T-helper 2 cell treated with Interferon-gamma antibody and Interleukin-4, amounts not matched to agents 5 μg/mL and 100 μg/mL, for 36 hours (primary cell): ENCODE results near the gene ELK1.
A peak's percentile ranks its signal among the peaks of the same experiment; 100 is the strongest.

Experiments used
- DNase-seq: peaks from one replicate; pipeline ENCODE4 v3.0.0; 2021; ENCODE audit warnings: low spot score
- H3K27ac Mint-ChIP-seq: one replicate; pipeline ENCODE4 v1.8.0; 2021; ENCODE audit warnings: mild to moderate bottlenecking, mixed read lengths
- H3K27me3 Mint-ChIP-seq: one replicate; pipeline ENCODE4 v1.8.0; 2021; ENCODE audit warnings: low read depth, mixed read lengths
- H3K36me3 Mint-ChIP-seq: one replicate; pipeline ENCODE4 v1.8.0; 2021; ENCODE audit warnings: low read depth, mixed read lengths
- H3K4me1 Mint-ChIP-seq: one replicate; pipeline ENCODE4 v1.8.0; 2021; ENCODE audit warnings: low read depth, mixed read lengths
- H3K4me3 Mint-ChIP-seq: one replicate; pipeline ENCODE4 v1.8.0; 2022; ENCODE audit warnings: mild to moderate bottlenecking, moderate library complexity, mixed read lengths
- H3K9me3 Mint-ChIP-seq: one replicate; pipeline ENCODE4 v1.8.0; 2021; ENCODE audit warnings: mixed read lengths

The ELK1 gene

DNA sequence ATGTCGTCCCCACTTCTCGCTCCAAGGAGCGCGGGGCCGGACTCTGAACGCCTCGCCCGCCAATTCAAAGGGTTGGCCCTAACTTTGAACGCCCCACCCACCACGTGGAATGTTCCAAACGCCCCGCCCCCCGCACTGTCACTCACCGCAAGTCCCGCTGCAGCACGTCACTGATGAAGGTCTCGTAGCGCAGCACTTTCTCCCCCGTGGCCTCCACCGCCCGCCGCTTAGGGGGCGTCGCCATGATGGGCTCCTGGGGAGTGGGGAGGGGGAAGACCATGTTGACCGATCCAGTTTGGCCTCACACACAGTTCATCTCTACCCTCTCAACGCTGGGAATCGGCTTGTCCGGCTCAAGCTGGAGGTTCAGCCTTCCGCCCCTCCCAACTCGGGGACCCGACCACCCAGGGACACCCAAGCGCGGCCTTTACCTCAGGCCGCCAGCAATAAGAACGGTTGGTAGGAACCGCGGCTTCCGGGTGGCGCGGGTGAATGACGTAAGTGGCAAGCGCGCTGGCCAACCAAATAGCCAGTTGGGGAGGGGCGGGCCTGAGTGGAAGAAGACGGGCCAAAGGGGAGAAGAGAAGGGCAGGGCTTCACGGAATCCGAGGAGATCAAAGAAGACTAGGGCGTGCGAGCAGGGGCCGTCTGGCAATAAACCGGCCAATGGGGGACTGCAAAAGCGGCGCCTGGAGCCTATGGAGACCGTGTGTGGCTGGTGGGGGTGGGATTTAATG, 8.5 kb upstream of the ELK1 start, which contains the start of gene UXT:
Gene UXT (minus strand): TSS at position 497 of the 737 bp plus-strand sequence. CDS start 253 bp downstream, at position 244.
- H3K4me1 Mint-ChIP-seq = peaks cover 25% of the 10 kb centered on the region
- no peaks in the 10 kb centered on the region for H3K27me3 Mint-ChIP-seq
- peak within 1 kb of the TSS; percentile 89 for H3K4me3 Mint-ChIP-seq
- DNase-seq = peak; percentile 90
- peaks cover 33% of the 10 kb centered on the region for H3K36me3 Mint-ChIP-seq
- peak within 1 kb of the TSS; percentile 98 for H3K27ac Mint-ChIP-seq
- H3K9me3 Mint-ChIP-seq = peaks cover 5% of the 10 kb centered on the region

DNA sequence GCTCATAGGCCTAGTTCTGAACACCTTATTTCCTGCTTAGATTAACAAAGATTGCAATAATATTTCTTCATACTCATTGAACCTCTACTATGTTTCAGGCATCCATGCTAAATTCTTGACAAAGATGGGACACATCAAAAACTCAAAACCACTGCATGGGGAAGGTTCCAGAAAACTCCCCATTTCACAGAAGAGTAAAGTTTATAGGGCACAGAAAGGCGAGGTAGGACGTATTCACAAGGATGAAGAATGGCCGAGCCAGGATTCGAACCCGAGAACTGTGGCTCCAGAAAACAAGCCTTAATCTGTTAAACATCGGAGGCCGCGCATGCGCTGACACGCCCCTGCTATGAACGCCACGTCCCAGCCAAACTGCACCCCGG, 7.9 kb upstream of the ELK1 start:
- peaks cover 5% of the 10 kb centered on the region for H3K9me3 Mint-ChIP-seq
- DNase-seq = no peak
- peaks cover 25% of the 10 kb centered on the region for H3K4me1 Mint-ChIP-seq
- H3K27me3 Mint-ChIP-seq = no peaks in the 10 kb centered on the region
- peak overlapping the region; percentile 98 for H3K27ac Mint-ChIP-seq
- H3K36me3 Mint-ChIP-seq = peaks cover 38% of the 10 kb centered on the region
- H3K4me3 Mint-ChIP-seq = peak overlapping the region; percentile 89

DNA sequence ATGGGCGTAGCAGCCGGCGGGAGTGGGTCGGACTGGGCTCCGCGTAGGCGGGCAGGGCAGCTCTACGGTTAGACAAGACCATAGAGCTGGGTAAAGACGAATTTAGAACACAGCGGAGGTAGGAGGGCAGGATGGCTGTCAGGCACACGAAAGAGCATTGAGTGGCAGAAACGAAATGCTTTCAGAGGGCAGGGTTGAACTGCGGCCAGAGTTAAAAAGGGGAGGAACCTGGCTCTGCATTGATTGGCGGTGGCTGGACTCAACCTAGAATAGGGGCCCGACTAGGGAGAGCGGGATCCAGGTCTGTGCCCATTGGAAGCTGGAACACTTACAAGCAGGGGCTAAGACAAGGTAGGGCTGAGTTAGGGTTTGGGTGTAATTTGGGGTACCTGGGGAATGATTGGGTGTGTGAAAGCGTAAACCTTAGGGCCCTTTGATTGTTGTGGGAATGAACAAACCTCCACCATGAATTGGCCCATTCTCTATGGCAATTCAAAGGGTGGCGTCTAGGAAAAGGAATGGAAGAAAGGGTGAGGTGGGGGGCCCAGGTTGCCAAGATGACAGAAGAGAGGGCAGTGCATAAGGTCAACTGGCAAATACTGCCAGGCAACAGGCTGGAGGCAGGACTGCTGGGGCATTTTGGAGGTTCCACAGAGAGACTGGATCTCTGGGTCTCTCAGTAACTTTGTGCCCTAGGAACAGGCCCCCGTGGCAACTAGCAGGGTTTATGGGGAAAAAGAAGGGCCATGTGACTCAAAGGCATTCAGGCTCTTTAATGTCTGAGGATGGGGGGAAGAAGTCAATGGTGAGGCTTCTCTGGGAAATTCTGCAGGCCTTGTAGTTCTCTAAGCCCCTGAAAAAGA, 911 bp upstream of the ELK1 start:
- H3K27ac Mint-ChIP-seq = peak overlapping the region; percentile 94
- H3K27me3 Mint-ChIP-seq = no peaks in the 10 kb centered on the region
- H3K4me1 Mint-ChIP-seq = peaks cover 42% of the 10 kb centered on the region
- H3K9me3 Mint-ChIP-seq = no peaks in the 10 kb centered on the region
- peak overlapping the region; percentile 91 for H3K4me3 Mint-ChIP-seq
- peaks cover 58% of the 10 kb centered on the region for H3K36me3 Mint-ChIP-seq
- no peak for DNase-seq

DNA sequence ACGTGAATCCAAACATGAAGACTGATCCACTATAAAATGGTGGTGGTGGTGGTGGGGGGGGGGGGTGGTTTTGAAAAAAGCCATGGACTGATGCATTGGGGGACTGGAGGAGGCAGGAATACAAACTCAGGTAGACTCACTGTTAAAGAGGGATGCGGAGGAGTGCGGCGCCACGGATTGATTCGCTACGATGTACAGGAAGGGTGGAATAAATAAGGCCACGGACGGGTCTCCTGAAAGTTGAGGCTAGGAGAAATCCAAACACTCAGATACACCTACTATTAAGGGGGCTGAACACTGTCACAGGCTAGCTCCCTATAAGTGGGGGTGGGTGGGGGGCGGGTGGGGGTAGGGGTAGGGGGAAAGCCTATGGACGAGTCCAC, 591 bp downstream of the ELK1 start:
- peaks cover 52% of the 10 kb centered on the region for H3K36me3 Mint-ChIP-seq
- H3K4me3 Mint-ChIP-seq = peak overlapping the region; percentile 91
- peaks cover 37% of the 10 kb centered on the region for H3K4me1 Mint-ChIP-seq
- H3K27me3 Mint-ChIP-seq = no peaks in the 10 kb centered on the region
- DNase-seq = no peak
- H3K9me3 Mint-ChIP-seq = no peaks in the 10 kb centered on the region
- peak overlapping the region; percentile 86 for H3K27ac Mint-ChIP-seq

DNA sequence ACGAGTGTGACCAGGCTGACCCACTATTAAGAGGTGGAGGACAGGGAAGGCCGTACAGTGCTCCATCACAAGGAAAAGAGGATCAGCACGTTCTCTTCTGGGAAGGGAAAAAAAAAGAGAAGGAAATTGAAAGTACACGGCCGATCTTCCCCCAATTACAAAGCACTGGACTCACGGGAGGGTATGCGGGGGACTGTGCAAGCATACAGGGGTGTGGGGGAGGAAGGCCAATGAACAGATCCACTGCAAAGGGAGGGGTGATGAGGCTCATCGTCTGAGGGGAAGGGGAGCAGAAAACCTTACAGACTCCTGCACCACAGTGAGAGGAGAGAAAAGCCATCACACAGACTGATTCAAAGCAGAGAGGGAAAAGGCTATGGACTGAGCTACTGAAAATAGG, 1.1 kb downstream of the ELK1 start:
- DNase-seq = no peak
- peaks cover 41% of the 10 kb centered on the region for H3K4me1 Mint-ChIP-seq
- peaks cover 52% of the 10 kb centered on the region for H3K36me3 Mint-ChIP-seq
- no peaks in the 10 kb centered on the region for H3K27me3 Mint-ChIP-seq
- peak overlapping the region; percentile 91 for H3K4me3 Mint-ChIP-seq
- peak overlapping the region; percentile 86 for H3K27ac Mint-ChIP-seq
- no peaks in the 10 kb centered on the region for H3K9me3 Mint-ChIP-seq

DNA sequence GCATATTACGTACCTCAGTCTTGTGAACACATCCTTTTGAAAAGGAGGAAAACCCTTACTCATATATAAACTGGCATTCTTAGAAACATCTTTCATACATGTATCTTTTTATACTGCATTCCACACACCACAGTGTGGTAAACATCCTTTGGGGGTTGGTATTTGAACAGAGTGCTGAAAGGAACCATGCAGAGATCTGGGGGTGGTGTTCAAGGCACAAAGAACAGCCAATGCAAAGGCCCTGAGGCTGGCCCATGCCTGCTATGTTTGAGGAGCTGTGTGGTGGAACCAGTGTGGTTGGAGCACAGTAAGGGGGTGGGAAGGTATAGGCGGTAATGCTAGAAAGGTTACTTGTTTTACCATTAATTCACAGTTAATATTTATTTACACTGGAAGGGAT, 2.0 kb downstream of the ELK1 start:
- no peaks in the 10 kb centered on the region for H3K9me3 Mint-ChIP-seq
- no peaks in the 10 kb centered on the region for H3K27me3 Mint-ChIP-seq
- H3K36me3 Mint-ChIP-seq = peaks cover 52% of the 10 kb centered on the region
- H3K27ac Mint-ChIP-seq = peak overlapping the region; percentile 89
- H3K4me1 Mint-ChIP-seq = peaks cover 42% of the 10 kb centered on the region
- peak overlapping the region; percentile 91 for H3K4me3 Mint-ChIP-seq
- DNase-seq = peak; percentile 22

DNA sequence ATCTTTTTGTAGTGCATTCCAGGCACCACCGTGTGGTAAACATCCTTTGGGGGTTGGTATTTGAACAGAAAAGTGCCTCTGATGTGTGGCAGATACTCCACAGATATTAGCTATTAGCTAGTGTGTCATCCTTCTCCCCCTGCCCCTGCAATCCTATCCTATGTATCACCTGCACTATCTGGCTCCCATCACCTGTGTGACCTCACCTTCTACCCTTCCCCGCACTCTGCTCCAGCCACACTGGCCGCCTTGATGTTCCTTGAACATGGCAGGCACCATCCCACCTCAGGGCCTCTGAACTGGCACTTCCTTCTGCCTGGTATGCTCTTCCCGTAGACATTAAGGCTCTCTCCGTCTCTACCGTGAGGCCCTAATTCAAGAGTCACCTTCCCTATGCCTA, 3.7 kb downstream of the ELK1 start:
- Mint-ChIP-seq H3K36me3 (peaks cover 44% of the 10 kb centered on the region), H3K27me3 (no peaks in the 10 kb centered on the region), H3K4me1 (peaks cover 38% of the 10 kb centered on the region), H3K9me3 (no peaks in the 10 kb centered on the region), H3K4me3 (peak overlapping the region; percentile 9), H3K27ac (peak overlapping the region; percentile 71)
- DNase-seq = no peak

DNA sequence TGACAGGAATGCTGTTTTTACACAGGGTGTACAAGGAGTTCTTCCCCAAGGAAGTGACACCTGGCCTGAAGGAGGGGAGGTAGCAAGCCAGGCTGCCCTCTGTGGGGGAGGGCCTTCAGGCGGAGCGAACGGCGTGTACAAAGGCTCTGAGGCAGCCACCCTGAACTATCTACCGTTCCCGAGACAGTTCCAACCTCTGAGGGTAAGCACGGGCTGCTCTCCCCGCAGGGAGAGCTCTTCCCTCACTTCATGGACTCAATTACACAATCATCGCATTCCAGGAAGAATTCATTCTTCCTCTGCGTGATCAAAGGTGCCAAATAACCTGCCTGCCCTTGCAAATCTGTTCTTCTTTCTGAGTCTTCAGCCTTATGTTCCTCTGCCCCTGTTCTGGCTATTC, 4.8 kb downstream of the ELK1 start:
- no peak overlapping the region for H3K4me3 Mint-ChIP-seq
- H3K36me3 Mint-ChIP-seq = peaks cover 44% of the 10 kb centered on the region
- peaks cover 29% of the 10 kb centered on the region for H3K4me1 Mint-ChIP-seq
- no peaks in the 10 kb centered on the region for H3K9me3 Mint-ChIP-seq
- no peak for DNase-seq
- H3K27me3 Mint-ChIP-seq = no peaks in the 10 kb centered on the region
- H3K27ac Mint-ChIP-seq = no peak overlapping the region

DNA sequence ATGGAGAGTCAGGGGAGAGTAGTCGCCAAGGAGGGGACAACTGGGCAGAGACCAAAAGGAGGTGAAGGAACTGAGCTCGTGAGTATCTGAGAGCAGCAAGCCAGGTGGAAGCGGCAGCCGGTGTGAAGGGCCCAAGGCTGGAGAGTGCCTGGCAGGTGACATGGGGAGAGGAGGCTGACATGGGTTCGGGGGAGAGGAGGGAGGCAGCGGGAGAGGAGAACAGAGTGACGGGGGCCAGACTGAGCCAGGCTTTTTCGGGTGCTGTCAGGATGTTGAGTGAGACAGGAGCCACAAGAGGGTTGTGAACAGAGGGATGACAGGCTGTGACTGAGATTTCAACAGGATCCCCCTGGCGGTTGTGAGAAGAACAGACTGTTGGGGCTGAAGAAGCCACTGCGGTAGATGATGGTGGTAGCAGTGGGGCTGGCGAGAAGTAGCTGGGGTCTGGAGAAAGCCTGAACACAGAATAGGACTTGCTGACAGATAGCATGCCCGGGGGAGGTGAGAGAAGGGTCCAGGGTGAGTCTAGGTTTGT, 5.7 kb downstream of the ELK1 start:
- Mint-ChIP-seq H3K27me3 (no peaks in the 10 kb centered on the region), H3K27ac (no peak overlapping the region), H3K36me3 (peaks cover 53% of the 10 kb centered on the region), H3K4me3 (no peak overlapping the region), H3K9me3 (peaks cover 3% of the 10 kb centered on the region), H3K4me1 (peaks cover 29% of the 10 kb centered on the region)
- DNase-seq = no peak

DNA sequence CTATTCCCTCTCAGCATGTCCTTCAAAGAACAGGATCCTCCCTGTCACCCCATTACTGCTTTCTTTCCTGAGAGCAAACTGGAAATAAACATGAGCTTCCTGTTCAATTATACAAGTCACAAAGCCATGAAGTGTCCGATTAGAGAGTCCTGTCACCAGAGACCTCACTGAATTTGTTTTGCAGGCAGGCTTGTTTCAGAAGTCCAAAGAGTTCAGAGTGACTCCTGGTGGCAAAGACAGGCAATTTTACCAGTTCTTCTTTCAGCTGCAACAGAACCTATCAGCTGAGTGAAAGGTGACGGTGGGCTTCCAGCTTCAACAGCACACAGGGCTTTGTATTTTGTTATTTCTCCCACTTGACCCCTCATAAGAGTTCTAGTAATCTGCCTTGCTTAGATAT, 6.4 kb downstream of the ELK1 start:
- Mint-ChIP-seq H3K9me3 (peaks cover 4% of the 10 kb centered on the region), H3K36me3 (peaks cover 55% of the 10 kb centered on the region), H3K27me3 (no peaks in the 10 kb centered on the region), H3K4me3 (no peak overlapping the region), H3K4me1 (peaks cover 31% of the 10 kb centered on the region), H3K27ac (no peak overlapping the region)
- DNase-seq = no peak

DNA sequence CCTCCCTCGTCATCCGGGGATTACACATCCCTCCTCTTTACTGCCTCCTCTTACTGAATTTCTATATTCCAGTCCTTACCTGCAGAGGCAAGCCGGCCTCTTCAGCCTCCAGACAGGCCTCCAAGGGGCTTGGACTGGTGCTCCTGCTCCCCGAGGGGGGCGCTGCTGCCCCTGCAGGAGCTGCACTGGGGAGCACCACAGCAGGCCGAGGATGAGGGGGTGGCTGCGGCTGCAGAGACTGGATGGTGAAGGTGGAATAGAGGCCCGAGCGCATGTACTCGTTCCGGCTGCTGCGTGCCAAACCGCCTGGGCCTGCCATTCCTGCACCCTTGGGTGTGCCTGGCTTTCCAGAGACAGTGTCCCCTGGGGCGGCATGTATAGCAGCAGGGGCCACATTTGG, 11.5 kb downstream of the ELK1 start:
- Mint-ChIP-seq H3K27ac (peak overlapping the region; percentile 6), H3K9me3 (peaks cover 4% of the 10 kb centered on the region), H3K36me3 (peaks cover 55% of the 10 kb centered on the region), H3K4me1 (peaks cover 17% of the 10 kb centered on the region), H3K27me3 (no peaks in the 10 kb centered on the region), H3K4me3 (no peak overlapping the region)
- no peak for DNase-seq

DNA sequence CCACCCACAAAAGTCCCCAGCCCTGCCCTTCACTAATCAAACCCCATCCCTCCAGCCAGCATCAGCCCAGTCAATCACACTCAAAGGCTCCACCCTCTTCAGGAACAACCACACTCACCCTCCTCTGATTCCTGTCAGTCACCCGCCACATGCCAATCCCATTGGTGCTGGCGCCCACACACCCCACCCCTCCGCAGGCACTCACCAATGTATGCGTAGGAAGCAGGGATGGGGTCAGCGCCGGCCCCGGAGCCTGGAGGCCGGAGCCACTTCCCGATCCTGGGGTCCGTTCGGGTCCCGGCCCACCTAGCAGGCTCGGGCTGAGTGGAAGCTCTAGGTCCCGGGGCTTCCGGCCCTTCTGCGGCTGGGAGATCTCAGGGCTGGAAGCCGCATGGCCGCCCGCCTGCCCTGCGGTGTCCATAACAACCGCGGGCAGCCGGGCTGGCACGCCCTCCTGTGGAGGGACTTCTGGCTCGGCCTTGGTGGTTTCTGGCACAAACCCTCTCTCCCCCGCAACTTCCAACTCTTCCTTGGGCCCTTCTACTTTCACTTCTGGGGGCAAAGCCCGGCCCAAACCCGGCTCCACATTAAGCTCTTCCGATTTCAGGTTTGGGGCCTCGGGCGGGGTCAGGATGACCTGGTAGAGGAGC, 12.7 kb downstream of the ELK1 start:
- H3K9me3 Mint-ChIP-seq = peaks cover 4% of the 10 kb centered on the region
- peak overlapping the region; percentile 65 for H3K27ac Mint-ChIP-seq
- DNase-seq = no peak
- H3K27me3 Mint-ChIP-seq = no peaks in the 10 kb centered on the region
- peak overlapping the region; percentile 62 for H3K4me3 Mint-ChIP-seq
- peaks cover 17% of the 10 kb centered on the region for H3K4me1 Mint-ChIP-seq
- H3K36me3 Mint-ChIP-seq = peaks cover 52% of the 10 kb centered on the region

DNA sequence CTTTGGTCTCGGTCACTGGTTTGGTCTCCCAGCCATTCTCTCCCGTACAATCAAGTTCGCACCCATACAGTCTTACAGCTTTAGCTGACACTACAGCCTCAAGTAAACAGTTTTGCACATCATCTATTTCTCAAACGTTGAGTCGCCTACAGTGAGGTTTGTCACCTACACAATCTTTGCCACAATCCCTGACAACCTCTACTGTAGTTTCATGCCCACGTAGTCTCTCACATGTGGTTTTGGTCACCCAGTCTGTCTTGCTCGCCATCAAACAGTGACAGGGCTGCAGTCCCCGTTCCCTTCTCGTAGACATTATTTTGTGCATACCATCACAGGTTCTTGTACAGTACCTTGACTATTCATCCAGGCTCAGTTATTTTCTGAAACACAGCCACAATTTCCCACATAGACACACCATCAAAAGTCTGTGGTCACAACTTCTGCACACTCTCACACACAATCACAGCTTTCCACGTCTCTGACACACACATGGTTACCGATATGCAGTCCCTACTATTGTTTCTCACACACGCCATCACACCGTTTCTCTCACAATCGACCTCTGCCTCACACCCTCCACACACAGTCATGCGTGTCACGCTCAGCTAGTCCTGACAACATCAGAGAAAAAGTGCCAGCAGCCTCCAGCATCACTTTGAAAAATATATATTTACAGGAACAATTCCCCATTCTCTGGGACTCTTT, 15.3 kb downstream of the ELK1 start:
- H3K4me1 Mint-ChIP-seq = peaks cover 21% of the 10 kb centered on the region
- H3K9me3 Mint-ChIP-seq = peaks cover 4% of the 10 kb centered on the region
- no peak overlapping the region for H3K27ac Mint-ChIP-seq
- DNase-seq = peak; percentile 38
- H3K27me3 Mint-ChIP-seq = no peaks in the 10 kb centered on the region
- H3K4me3 Mint-ChIP-seq = no peak overlapping the region
- H3K36me3 Mint-ChIP-seq = peaks cover 36% of the 10 kb centered on the region
